A549 (cell line): ENCODE measurements around the gene INO80C. TPM values are rescaled to one million over a fixed set of nuclear protein-coding genes. Genes with fewer than 3 reads are reported as not detected.

Experiments used
- ATAC-seq, 2 experiments: fragments of 200-7000 bp in 1 of 2; fragments of >200 bp in 1 of 2; cut with Nextera tagmentation in 1 of 2; cut with Tn5 transposase in 1 of 2; 3 replicates each; pipeline versions ENCODE4 v1.8.0 to v1.9.1; 2018 to 2020; ENCODE audit warnings: mild to moderate bottlenecking in 1 of 2, moderate library complexity in 1 of 2
- CTCF ChIA-PET: fragments of 300-600 bp; sonication (Branson Sonifier 250); formaldehyde crosslinking; extraction: SDS; loops from one replicate; lab custom pipeline; 2021; ENCODE audit warnings: antibody characterized with exemption, inconsistent platforms; lab: Yijun Ruan, JAX
- POLR2A ChIA-PET: fragments of 350-600 bp; formaldehyde crosslinking; extraction: SDS; loops from one replicate; lab custom pipeline; 2021; ENCODE audit warnings: antibody characterized with exemption, inconsistent platforms; lab: Yijun Ruan, JAX
- DNase-seq, 2 experiments: peaks; one replicate each; pipeline versions ENCODE4 v3.0.0 to v3.0.0-alpha.2; 2011 to 2016; ENCODE audit warnings: low read depth in 1 of 2, low spot score in 1 of 2
- FAIRE-seq: peaks from 2 replicates; lab custom pipeline; 2011; peaks lifted over from hg19 to GRCh38; lab: Jason Lieb, UNC
- H3K27ac ChIP-seq, 2 experiments: fragments of >200 bp; sonication (Bioruptor Twin); formaldehyde crosslinking; 3 replicates each; pipeline ENCODE4 v1.5.1; 2016 to 2017
- H3K4me1 ChIP-seq: fragments of >200 bp; sonication (Bioruptor Twin); formaldehyde crosslinking; 3 replicates; pipeline ENCODE4 v1.6.1; 2016
- H3K4me2 ChIP-seq: fragments of >200 bp; sonication (Bioruptor Twin); formaldehyde crosslinking; 3 replicates; pipeline ENCODE4 v1.6.1; 2016
- H3K4me3 ChIP-seq: fragments of >200 bp; sonication (Bioruptor Twin); formaldehyde crosslinking; 3 replicates; pipeline ENCODE4 v1.5.1; 2016
- H3K9me3 ChIP-seq: fragments of >200 bp; sonication (Bioruptor Twin); formaldehyde crosslinking; 3 replicates; pipeline ENCODE4 v1.6.1; 2016
- CEBPB ChIP-seq, 2 experiments: fragments of >200 bp in 1 of 2; sonication (Bioruptor Twin) in 1 of 2; formaldehyde crosslinking in 1 of 2; IDR thresholded peaks; 2 replicates each; pipeline ENCODE4 v1.6.1; 2012 to 2016
- CHD4 ChIP-seq: fragments of 200-600 bp; sonication (generic); IDR thresholded peaks from 2 replicates; pipeline ENCODE4 v1.6.1; 2016; ENCODE audit warnings: antibody characterized with exemption, mild to moderate bottlenecking, borderline replicate concordance
- EHMT2 ChIP-seq: fragments of 200-600 bp; sonication (generic); IDR thresholded peaks from 2 replicates; pipeline ENCODE4 v1.6.1; 2016; ENCODE audit warnings: antibody characterized with exemption, low read depth, mild to moderate bottlenecking, moderate library complexity
- FOSB ChIP-seq: fragments of 250-450 bp; sonication (Bioruptor Pico); IDR thresholded peaks from 2 replicates; pipeline ENCODE4 v1.5.0; 2020; ENCODE audit warnings: mild to moderate bottlenecking, moderate library complexity
- HEYL ChIP-seq: fragments of 250-450 bp; sonication (Bioruptor Pico); IDR thresholded peaks from 2 replicates; pipeline ENCODE4 v1.8.0; 2021; ENCODE audit warnings: mild to moderate bottlenecking, moderate library complexity
- JUN ChIP-seq, 2 experiments: fragments of >200 bp; sonication (Bioruptor Twin); formaldehyde crosslinking; IDR thresholded peaks; 2 replicates in 1 of 2; 3 replicates in 1 of 2; pipeline ENCODE4 v1.6.1; 2016 to 2017
- JUNB ChIP-seq: fragments of >200 bp; sonication (Bioruptor Twin); formaldehyde crosslinking; IDR thresholded peaks from 2 replicates; pipeline ENCODE4 v1.6.1; 2016
- KDM1A ChIP-seq: fragments of 200-600 bp; sonication (generic); IDR thresholded peaks from 2 replicates; pipeline ENCODE4 v1.6.1; 2016; ENCODE audit warnings: low read depth, mild to moderate bottlenecking
- MAZ ChIP-seq: fragments of 150-350 bp; IDR thresholded peaks from 2 replicates; pipeline ENCODE4 v1.6.1; 2014; ENCODE audit warnings: antibody characterized with exemption, low read depth, low read length, borderline replicate concordance
- NPAS2 ChIP-seq: fragments of 250-450 bp; sonication (Bioruptor Pico); IDR thresholded peaks from 2 replicates; pipeline ENCODE4 v1.8.0; 2022; ENCODE audit warnings: mild to moderate bottlenecking, moderate library complexity, borderline replicate concordance
- RARB ChIP-seq: fragments of 250-450 bp; sonication (Bioruptor Pico); IDR thresholded peaks from 2 replicates; pipeline ENCODE4 v1.8.0; 2021; ENCODE audit warnings: mild to moderate bottlenecking, moderate library complexity
- SREBF2 ChIP-seq: fragments of 450-650 bp; IDR thresholded peaks from 2 replicates; pipeline ENCODE4 v1.6.1; 2014; ENCODE audit warnings: mild to moderate bottlenecking, moderate library complexity
- TFCP2L1 ChIP-seq: fragments of 250-450 bp; sonication (Bioruptor Pico); IDR thresholded peaks from 2 replicates; pipeline ENCODE4 v1.5.0; 2021; ENCODE audit warnings: mild to moderate bottlenecking
- WGBS: methylation state at CpG from one replicate; pipeline ENCODE4 v1.1.6; 2017; ENCODE audit errors: missing lambda C conversion rate; 5-methylcytosine and 5-hydroxymethylcytosine counted together
- polyA plus RNA-seq, 4 experiments: library from polyadenylated mRNA; depleted of rRNA in 3 of 4; stranded (reverse); fragments of >200 nt; fragmentation: RNase III in 1 of 4; extraction: RNeasy Plus Mini Kit Qiagen cat#74134 plus additional on column Dnase treatment in 1 of 4; gene quantifications; 2 replicates in 3 of 4; 3 replicates in 1 of 4; pipeline ENCODE4 v1.2.3, GENCODE V29; 2011 to 2017
- TF ChIP-seq, protein P1 (sequence below): fragments of 200-600 bp; sonication (generic); IDR thresholded peaks from 2 replicates; pipeline ENCODE4 v1.6.1; 2016; ENCODE audit warnings: antibody characterized with exemption, mild to moderate bottlenecking, moderate library complexity
- TF ChIP-seq, protein P2 (sequence below): fragments of 250-450 bp; sonication (Bioruptor Pico); IDR thresholded peaks from 2 replicates; pipeline ENCODE4 v1.5.0; 2021; ENCODE audit warnings: mild to moderate bottlenecking, moderate library complexity, borderline replicate concordance
- TF ChIP-seq, protein P3 (sequence below): fragments of 250-450 bp; sonication (Bioruptor Pico); IDR thresholded peaks from 2 replicates; pipeline ENCODE4 v1.5.0; 2020; ENCODE audit warnings: low read depth, mild to moderate bottlenecking, moderate library complexity
- TF ChIP-seq, protein P4 (sequence below): IDR thresholded peaks from 2 replicates; pipeline ENCODE4 v1.6.1; 2012; ENCODE audit warnings: low read depth, borderline replicate concordance

INO80C gene
- polyA plus RNA-seq, 2 of the 4 experiments (the other 2 are of a cell fraction), result 22.1 to 33.3 TPM

DNA sequence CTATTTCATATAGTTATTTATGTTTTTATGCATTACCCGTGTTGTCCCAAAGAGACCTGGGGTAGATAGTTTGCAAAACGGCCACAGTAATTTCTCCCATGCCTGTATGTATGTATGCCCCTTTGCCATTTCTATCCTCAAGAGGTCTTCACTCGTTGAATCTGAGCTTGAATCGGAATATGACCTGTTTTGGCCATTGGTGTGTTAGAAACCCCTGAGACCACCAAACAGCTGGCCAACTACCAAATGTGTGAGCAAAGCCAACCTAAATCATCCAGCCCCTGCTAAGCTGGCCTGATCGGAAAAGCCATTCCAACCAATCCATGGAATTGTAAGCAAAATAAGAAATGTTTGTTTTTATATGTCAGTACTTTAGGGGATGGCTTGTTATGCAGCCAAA lies 23.4 kb upstream of the INO80C start:
- Histone ChIP-seq H3K4me1 (peaks cover 3% of the 10 kb centered on the region), H3K4me3 (no peak overlapping the region), H3K27ac (no peak overlapping the region), H3K9me3 (no peaks in the 10 kb centered on the region), H3K4me2 (no peak overlapping the region)
- FAIRE-seq (no peak), DNase-seq (no peak), ATAC-seq (no peak)
- ChIA-PET POLR2A (no interaction called here), CTCF (interaction anchor here (0.7 kb wide), 1 partner anchor 22 kb away, joined by 3 read pairs; no protein-coding TSS in a partner anchor)
- TF ChIP-seq RARB (CRISPR knock-in tag) (no peak), SREBF2 (no peak), NPAS2 (no peak), FOSB (CRISPR knock-in tag) (no peak), CHD4 (no peak), EHMT2 (no peak), JUN (IDR thresholded peaks at IDR 0.05) (no peak), TFCP2L1 (CRISPR knock-in tag) (no peak), KDM1A (no peak), JUNB (no peak), HEYL (no peak)
- TF ChIP-seq, protein P1, sequence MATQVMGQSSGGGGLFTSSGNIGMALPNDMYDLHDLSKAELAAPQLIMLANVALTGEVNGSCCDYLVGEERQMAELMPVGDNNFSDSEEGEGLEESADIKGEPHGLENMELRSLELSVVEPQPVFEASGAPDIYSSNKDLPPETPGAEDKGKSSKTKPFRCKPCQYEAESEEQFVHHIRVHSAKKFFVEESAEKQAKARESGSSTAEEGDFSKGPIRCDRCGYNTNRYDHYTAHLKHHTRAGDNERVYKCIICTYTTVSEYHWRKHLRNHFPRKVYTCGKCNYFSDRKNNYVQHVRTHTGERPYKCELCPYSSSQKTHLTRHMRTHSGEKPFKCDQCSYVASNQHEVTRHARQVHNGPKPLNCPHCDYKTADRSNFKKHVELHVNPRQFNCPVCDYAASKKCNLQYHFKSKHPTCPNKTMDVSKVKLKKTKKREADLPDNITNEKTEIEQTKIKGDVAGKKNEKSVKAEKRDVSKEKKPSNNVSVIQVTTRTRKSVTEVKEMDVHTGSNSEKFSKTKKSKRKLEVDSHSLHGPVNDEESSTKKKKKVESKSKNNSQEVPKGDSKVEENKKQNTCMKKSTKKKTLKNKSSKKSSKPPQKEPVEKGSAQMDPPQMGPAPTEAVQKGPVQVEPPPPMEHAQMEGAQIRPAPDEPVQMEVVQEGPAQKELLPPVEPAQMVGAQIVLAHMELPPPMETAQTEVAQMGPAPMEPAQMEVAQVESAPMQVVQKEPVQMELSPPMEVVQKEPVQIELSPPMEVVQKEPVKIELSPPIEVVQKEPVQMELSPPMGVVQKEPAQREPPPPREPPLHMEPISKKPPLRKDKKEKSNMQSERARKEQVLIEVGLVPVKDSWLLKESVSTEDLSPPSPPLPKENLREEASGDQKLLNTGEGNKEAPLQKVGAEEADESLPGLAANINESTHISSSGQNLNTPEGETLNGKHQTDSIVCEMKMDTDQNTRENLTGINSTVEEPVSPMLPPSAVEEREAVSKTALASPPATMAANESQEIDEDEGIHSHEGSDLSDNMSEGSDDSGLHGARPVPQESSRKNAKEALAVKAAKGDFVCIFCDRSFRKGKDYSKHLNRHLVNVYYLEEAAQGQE, result no peak
- TF ChIP-seq, protein P2, sequence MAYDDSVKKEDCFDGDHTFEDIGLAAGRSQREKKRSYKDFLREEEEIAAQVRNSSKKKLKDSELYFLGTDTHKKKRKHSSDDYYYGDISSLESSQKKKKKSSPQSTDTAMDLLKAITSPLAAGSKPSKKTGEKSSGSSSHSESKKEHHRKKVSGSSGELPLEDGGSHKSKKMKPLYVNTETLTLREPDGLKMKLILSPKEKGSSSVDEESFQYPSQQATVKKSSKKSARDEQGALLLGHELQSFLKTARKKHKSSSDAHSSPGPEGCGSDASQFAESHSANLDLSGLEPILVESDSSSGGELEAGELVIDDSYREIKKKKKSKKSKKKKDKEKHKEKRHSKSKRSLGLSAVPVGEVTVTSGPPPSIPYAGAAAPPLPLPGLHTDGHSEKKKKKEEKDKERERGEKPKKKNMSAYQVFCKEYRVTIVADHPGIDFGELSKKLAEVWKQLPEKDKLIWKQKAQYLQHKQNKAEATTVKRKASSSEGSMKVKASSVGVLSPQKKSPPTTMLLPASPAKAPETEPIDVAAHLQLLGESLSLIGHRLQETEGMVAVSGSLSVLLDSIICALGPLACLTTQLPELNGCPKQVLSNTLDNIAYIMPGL (CRISPR knock-in tag), result no peak
- 82% methylated on average over 5 of the region's 5 CpGs for WGBS

DNA sequence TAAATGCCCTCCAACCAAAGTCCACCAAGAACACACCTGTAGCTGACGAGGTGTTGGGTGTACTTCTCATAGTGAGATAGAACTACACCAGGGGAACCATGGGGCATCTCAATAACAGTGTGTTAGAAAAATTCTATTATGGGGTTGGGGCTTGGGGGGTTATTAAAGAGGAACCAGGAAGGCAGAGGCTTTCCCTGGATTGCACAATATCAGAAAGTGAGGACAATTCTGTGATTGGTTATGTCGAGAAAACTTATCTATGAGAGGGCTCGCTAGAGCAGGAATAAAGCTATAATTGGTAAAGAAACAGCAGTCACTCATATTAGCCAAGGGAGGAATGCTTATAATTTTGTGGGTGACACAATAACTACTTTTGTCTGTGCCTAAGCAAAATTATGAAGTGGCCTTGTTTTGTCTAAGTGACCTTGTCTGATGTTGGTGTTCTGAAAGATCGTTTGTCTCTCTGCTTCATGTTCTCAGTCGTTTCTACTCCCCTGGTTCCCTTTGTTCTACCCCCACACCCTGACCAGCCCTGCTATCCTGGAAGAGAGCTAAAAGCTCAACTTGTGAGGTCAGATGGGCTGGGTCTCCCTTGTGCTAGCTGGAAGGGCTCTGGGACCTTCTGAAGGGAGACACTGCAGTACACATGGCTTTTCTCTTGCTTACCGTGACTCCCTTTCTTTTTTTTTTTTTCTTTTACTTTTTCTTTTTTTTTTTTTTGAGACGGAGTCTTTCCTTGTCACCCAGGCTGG lies 21.6 kb upstream of the INO80C start:
- Histone ChIP-seq H3K27ac (no peak overlapping the region), H3K4me2 (no peak overlapping the region), H3K9me3 (no peaks in the 10 kb centered on the region), H3K4me3 (no peak overlapping the region), H3K4me1 (peaks cover 12% of the 10 kb centered on the region)
- POLR2A ChIA-PET, result no interaction called here
- ATAC-seq (no peak), FAIRE-seq (no peak), DNase-seq (no peak)
- WGBS, result 81% methylated on average over 7 of the region's 7 CpGs
- CTCF ChIA-PET, result no interaction called here
- TF ChIP-seq, protein P3, sequence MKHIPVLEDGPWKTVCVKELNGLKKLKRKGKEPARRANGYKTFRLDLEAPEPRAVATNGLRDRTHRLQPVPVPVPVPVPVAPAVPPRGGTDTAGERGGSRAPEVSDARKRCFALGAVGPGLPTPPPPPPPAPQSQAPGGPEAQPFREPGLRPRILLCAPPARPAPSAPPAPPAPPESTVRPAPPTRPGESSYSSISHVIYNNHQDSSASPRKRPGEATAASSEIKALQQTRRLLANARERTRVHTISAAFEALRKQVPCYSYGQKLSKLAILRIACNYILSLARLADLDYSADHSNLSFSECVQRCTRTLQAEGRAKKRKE (CRISPR knock-in tag), result no peak
- TF ChIP-seq, protein P4, sequence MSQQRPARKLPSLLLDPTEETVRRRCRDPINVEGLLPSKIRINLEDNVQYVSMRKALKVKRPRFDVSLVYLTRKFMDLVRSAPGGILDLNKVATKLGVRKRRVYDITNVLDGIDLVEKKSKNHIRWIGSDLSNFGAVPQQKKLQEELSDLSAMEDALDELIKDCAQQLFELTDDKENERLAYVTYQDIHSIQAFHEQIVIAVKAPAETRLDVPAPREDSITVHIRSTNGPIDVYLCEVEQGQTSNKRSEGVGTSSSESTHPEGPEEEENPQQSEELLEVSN, result no peak
- no peak for TF ChIP-seq MAZ
- no peak for TF ChIP-seq CEBPB (IDR thresholded peaks at IDR 0.05)
